ENCODE data around the gene ANXA4.

DNA sequence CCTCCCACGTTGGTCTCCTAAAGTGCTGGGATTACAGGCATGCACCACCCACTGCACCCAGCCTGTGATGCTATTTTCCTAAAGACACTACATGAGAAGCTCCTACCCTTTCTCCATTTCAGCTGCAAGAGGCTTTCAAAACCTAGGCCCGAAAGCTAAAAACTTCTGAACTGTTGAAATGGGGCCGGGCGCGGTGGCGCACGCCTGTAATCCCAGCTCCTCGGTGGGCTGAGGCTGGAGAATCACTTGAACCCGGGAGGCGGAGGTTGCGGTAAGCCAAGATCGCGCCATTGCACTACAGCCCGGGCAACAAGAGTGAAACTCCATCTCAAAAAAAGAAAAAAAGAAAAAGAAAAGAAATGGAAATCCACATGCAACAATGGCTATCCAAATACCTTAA, 18.1 kb upstream of the ANXA4 start:
- TF ChIP-seq CTCF (IDR thresholded peaks at IDR 0.05; ENCODE audit: insufficient read depth, low read depth, low read length): no peak
- TF ChIP-seq EZH2 (IDR thresholded peaks at IDR 0.05; ENCODE audit: insufficient read depth, low read length): no peak

Data from astrocyte (in vitro differentiated cells and primary cell).